Measurements from ENCODE around the gene ZNF600.

DNA sequence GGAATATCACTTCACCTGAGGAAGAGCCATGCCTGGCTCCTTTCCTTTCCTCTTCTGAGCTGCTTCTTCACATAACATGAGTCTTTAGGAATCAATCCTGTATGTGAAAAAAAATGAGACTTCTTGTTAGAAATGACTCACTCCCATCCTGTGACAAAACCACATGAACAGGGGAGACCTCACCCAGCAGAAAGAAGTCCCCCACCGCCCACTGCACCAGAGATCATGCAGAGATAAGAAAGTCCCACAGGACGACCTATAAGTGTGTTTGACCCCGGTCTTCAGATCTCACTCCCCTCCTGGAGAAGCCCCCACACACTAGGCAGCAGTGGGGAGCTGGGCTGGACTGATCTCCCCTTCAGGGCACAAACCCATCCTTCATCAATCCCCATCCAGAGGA, 7.8 kb downstream of the ZNF600 start:
- TF ChIP-seq CTCF (IDR thresholded peaks at IDR 0.05), result no peak
- no peak for TF ChIP-seq POLR2A (IDR thresholded peaks at IDR 0.05)
- TF ChIP-seq POLR2AphosphoS5 (IDR thresholded peaks at IDR 0.05; ENCODE audit: insufficient read depth in 1 of 2, low read depth in 1 of 2), result no peak
